IPS-18c (cell line): ENCODE data around the gene KAT8.

Experiments used
- H3K4me3 ChIP-seq: 2 replicates; pipeline ENCODE4 v1.7.0; 2013; ENCODE audit warnings: low read depth, mild to moderate bottlenecking, low read length, moderate library complexity; ENCODE audit not compliant: insufficient read depth
- H3K9me3 ChIP-seq: one replicate; pipeline ENCODE4 v1.6.1; 2013; ENCODE audit warnings: mild to moderate bottlenecking, low read length, moderate library complexity; ENCODE audit not compliant: control insufficient read depth, insufficient read depth

Gene KAT8

GRCh38 chr16:31117384-31118222 is at the start of gene KAT8:
KAT8 (plus strand) TSS chr16:31117664; CDS start chr16:31117682, 18 bp downstream.
- H3K4me3 ChIP-seq, result peak within 1 kb of the TSS; percentile 91
- H3K9me3 ChIP-seq, result no peaks in the 10 kb centered on the region

GRCh38 chr16:31071861-31072260 is 45.6 kb upstream of the KAT8 start:
- peak overlapping the region; percentile 100; the same call in 1 of the 2 replicates for H3K4me3 ChIP-seq

DNA sequence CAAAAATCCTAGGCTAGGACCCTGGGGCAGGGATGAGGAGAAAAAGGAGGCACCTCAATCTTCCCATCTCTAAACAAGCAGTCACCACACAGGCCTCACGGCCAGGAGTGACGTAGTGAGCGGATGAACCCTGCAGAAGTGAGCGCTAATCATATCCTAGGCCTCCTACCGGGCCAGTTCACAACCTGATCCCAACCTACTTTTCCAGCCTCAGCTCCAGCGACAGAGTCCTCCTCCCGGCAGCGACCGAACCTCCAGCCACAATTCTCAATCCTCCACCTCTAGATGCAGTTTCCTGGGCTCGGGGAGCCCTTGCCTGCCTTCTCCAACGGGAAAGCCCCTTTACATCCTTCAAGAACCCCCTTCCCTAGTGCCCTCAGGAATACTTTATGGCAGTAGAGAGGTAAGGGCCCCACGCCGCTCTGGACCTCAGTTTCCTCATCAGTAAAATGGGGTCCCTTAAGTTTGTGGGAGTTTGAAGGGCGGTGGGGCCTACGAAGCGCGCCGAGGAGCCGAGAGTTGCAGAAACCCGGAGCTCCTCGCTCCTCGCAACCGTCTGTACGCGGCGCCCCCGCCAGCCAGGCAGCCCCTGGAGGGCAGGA is 44.8 kb upstream of the KAT8 start:
- H3K4me3 ChIP-seq, result peak overlapping the region; percentile 100
- no peaks in the 10 kb centered on the region for H3K9me3 ChIP-seq

More at GRCh38 chr16:31071861-31072260, 45.6 kb upstream of the KAT8 start:
- H3K9me3 ChIP-seq, result no peaks in the 10 kb centered on the region

GRCh38 chr16:31073142-31073969 is 44.1 kb upstream of the KAT8 start:
- H3K9me3 ChIP-seq, result no peaks in the 10 kb centered on the region
- H3K4me3 ChIP-seq, result peak overlapping the region; percentile 100

DNA sequence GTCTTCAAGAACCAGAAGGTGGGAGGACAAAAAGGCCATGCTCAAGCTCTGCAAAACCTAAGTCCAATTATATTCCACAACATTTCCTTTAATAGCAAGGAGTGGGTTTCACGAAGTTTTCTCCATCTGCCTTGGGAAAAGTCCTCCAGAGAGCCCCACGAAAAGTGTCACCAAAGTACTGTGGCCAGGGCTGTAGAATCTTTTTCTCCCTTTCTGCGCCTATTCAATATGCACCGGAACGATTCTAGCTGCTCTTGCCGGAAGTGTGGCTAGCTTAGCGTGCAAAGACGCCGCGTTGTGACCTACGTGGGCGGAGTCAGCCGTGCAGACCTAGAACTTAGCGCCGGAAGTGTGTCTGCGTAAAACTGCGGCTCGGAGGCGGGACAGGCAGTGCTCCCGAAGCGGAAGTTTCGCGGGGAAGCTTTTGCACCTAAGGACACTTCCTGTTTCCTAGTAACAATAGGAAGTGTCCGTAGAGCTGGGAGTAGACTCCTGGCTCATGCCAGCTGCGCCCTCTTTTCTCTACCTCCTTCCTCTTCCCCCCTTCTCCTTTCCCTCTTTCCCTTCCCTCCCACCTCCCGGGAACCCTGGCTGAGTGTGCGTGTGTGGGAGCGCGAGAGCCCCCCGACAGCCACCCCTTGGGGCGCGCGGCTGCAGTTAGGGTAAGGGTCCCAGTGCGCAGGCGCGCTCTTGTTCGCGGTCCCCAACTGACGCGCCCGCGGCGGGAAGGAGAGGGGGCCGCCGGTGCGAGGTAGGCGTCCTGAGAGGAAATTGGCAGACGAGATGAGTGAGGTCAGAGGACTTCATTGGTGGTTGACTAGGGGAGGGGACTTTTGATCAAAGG is 43.3 kb upstream of the KAT8 start, which contains the start of the genes ZNF646 and ZNF668:
ZNF646 (plus strand) TSS at position 453 of the 844 bp plus-strand sequence. CDS start 1,903 bp downstream, outside the sequence.
ZNF668 (minus strand) TSS at position 271 of the 844 bp plus-strand sequence. CDS start 9,781 bp downstream, outside the sequence.
- Histone ChIP-seq H3K4me3 (peak within 1 kb of the TSS; percentile 100), H3K9me3 (no peaks in the 10 kb centered on the region)

DNA sequence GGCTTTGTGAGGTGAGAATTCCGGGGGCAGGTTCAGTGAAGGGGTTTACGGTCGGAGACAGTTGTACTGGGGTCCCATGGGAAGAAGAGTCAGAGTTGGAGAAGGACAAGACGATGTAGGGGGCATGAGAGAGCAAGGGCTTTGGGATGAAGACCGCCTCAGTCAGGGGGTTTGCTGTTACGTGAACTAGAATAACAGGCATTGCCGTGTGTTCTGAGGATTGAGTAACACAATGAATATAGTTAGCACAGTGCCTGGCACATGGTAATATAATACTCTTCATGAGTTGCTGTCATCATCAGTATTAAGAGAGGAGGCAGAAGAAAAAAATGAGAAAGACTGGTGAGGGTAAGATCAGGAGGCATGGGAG is 42.7 kb upstream of the KAT8 start:
- H3K9me3 ChIP-seq, result no peaks in the 10 kb centered on the region
- H3K4me3 ChIP-seq, result peak overlapping the region; percentile 100

DNA sequence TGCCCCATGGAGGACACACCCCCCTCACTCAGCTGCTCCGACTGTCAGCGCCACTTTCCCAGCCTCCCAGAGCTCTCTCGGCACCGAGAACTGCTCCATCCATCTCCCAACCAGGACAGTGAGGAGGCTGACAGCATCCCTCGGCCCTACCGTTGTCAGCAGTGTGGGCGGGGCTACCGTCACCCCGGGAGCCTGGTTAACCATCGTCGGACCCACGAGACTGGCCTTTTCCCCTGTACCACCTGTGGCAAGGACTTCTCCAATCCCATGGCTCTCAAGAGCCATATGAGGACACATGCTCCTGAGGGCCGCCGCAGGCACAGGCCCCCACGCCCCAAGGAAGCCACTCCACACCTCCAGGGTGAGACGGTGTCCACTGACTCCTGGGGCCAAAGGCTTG is 41.1 kb upstream of the KAT8 start:
- Histone ChIP-seq H3K9me3 (no peaks in the 10 kb centered on the region), H3K4me3 (no peak overlapping the region)

DNA sequence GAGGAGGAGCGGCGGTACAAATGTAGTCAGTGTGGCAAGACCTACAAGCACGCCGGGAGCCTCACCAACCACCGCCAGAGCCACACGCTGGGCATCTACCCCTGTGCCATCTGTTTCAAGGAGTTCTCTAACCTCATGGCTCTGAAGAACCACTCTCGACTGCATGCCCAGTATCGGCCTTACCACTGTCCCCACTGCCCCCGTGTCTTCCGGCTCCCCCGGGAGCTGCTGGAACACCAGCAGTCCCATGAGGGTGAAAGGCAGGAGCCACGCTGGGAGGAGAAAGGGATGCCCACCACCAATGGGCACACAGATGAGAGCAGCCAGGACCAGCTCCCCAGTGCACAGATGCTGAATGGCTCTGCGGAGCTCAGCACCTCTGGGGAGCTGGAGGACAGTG is 40.4 kb upstream of the KAT8 start:
- Histone ChIP-seq H3K4me3 (no peak overlapping the region), H3K9me3 (no peaks in the 10 kb centered on the region)

DNA sequence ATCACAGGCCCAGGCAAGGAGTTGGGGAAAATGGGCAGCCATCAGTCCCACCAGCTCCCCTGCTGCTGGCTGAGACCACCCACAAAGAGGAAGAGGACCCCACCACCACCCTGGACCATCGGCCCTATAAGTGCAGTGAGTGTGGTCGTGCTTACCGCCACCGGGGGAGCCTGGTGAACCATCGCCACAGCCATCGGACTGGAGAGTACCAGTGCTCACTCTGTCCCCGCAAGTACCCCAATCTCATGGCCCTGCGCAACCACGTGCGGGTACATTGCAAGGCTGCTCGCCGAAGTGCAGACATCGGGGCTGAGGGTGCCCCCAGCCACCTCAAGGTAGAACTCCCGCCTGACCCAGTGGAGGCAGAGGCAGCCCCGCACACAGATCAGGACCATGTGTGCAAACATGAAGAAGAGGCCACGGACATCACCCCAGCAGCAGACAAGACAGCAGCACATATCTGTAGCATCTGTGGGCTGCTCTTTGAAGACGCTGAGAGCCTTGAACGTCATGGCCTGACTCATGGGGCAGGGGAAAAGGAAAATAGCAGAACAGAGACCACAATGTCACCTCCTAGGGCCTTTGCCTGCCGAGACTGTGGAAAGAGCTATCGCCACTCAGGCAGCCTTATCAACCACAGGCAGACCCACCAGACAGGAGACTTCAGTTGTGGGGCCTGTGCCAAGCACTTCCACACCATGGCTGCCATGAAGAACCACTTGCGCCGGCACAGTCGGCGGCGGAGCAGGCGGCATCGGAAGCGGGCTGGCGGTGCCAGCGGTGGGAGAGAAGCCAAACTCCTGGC is 39.7 kb upstream of the KAT8 start:
- H3K9me3 ChIP-seq, result no peaks in the 10 kb centered on the region
- H3K4me3 ChIP-seq, result no peak overlapping the region

- Histone ChIP-seq H3K4me3 (no peak overlapping the region), H3K9me3 (no peaks in the 10 kb centered on the region)
Observed at GRCh38 chr16:31078597-31079341, 38.7 kb upstream of the KAT8 start.

DNA sequence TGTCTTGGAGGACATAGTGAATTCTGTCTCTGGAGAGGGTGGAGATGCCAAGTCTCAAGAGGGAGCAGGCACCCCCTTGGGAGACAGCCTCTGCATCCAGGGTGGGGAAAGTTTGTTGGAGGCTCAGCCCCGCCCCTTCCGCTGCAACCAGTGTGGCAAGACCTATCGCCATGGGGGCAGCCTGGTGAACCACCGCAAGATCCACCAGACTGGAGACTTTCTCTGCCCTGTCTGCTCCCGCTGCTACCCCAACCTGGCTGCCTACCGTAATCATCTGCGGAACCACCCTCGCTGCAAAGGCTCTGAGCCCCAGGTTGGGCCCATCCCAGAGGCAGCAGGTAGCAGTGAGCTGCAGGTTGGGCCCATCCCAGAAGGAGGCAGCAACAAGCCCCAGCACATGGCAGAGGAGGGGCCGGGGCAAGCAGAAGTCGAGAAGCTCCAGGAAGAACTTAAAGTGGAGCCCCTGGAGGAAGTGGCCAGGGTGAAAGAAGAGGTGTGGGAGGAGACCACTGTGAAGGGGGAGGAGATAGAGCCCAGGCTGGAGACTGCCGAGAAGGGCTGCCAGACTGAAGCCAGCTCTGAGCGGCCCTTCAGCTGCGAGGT is 38.0 kb upstream of the KAT8 start:
- Histone ChIP-seq H3K4me3 (no peak overlapping the region), H3K9me3 (no peaks in the 10 kb centered on the region)

GRCh38 chr16:31080035-31080629 is 37.3 kb upstream of the KAT8 start:
- H3K9me3 ChIP-seq, result no peaks in the 10 kb centered on the region
- no peak overlapping the region for H3K4me3 ChIP-seq

DNA sequence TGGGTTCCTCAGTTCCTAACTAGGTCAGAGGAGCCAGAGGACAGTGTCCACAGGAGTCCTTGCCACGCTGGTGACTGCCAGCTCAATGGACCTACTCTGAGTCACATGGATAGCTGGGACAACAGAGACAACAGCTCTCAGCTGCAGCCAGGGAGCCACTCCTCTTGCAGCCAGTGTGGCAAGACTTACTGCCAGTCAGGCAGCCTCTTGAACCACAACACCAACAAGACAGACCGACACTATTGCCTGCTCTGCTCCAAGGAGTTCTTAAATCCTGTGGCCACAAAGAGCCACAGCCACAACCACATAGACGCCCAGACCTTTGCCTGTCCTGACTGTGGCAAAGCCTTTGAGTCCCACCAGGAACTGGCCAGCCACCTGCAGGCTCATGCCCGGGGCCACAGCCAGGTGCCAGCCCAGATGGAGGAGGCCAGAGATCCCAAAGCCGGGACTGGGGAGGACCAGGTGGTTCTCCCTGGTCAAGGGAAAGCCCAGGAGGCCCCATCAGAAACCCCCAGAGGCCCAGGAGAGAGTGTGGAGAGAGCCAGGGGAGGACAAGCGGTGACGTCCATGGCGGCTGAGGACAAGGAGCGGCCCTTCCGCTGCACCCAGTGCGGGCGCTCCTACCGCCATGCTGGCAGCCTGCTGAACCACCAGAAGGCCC is 36.6 kb upstream of the KAT8 start:
- H3K4me3 ChIP-seq, result no peak overlapping the region
- no peaks in the 10 kb centered on the region for H3K9me3 ChIP-seq
